NCI-H345 treated with DMSO at 0.1 percent for 48 hours (cell line): ENCODE measurements around the gene ANKHD1.

Experiments
- DNase-seq: peaks from one replicate; lab custom pipeline; 2025; ENCODE audit not compliant: unreplicated experiment; lab: John Stamatoyannopoulos, UW

ANKHD1 gene

GRCh38 chr5:140542972-140543371 is 141.3 kb downstream of the ANKHD1 start:
- no peak for DNase-seq

GRCh38 chr5:140544986-140545385 is 143.4 kb downstream of the ANKHD1 start:
- no peak for DNase-seq

GRCh38 chr5:140545606-140546005 is 144.0 kb downstream of the ANKHD1 start:
- no peak for DNase-seq

GRCh38 chr5:140546851-140547507 is 145.3 kb downstream of the ANKHD1 start:
- no peak for DNase-seq

GRCh38 chr5:140547508-140548299 is 146.1 kb downstream of the ANKHD1 start, which contains the start of gene EIF4EBP3:
Gene EIF4EBP3 (plus strand): TSS chr5:140547662. CDS start chr5:140547738, 76 bp downstream.
- peak; percentile 20 for DNase-seq

GRCh38 chr5:140548300-140548688 is 146.7 kb downstream of the ANKHD1 start:
- DNase-seq, result no peak

GRCh38 chr5:140548791-140549190 is 147.2 kb downstream of the ANKHD1 start:
- no peak for DNase-seq

GRCh38 chr5:140549237-140550144 is 147.9 kb downstream of the ANKHD1 start:
- DNase-seq, result no peak

- DNase-seq, result no peak
These were observed 148.8 kb downstream of the ANKHD1 start for GRCh38 chr5:140550147-140551079.

GRCh38 chr5:140551872-140552271 is 150.2 kb downstream of the ANKHD1 start:
- DNase-seq, result no peak

GRCh38 chr5:140553657-140554056 is 152.0 kb downstream of the ANKHD1 start:
- no peak for DNase-seq

GRCh38 chr5:140554454-140554853 is 152.8 kb downstream of the ANKHD1 start:
- DNase-seq, result no peak

- DNase-seq, result no peak
These were observed 154.2 kb downstream of the ANKHD1 start for GRCh38 chr5:140555747-140556312.

- no peak for DNase-seq
These were observed 154.8 kb downstream of the ANKHD1 start for GRCh38 chr5:140556438-140556837.

GRCh38 chr5:140557136-140557805 is 155.6 kb downstream of the ANKHD1 start, which contains the start of gene SRA1:
Gene SRA1 (minus strand): TSS chr5:140557473. CDS start chr5:140557452, 21 bp downstream.
- DNase-seq, result peak; percentile 80

GRCh38 chr5:140557965-140558364 is 156.3 kb downstream of the ANKHD1 start:
- DNase-seq, result no peak

GRCh38 chr5:140558542-140558941 is 156.9 kb downstream of the ANKHD1 start:
- DNase-seq, result no peak

GRCh38 chr5:140560227-140560626 is 158.6 kb downstream of the ANKHD1 start:
- no peak for DNase-seq
